ENCODE results near the gene SPRED3.

GRCh38 chr19:38385057-38385803, 3.3 kb upstream of the SPRED3 start:
- TF ChIP-seq CTCF (IDR thresholded peaks at IDR 0.05; ENCODE audit: poor library complexity) (no peak), EZH2 (IDR thresholded peaks at IDR 0.05; ENCODE audit: borderline replicate concordance) (no peak), EZH2phosphoT487 (IDR thresholded peaks at IDR 0.05; ENCODE audit: low read depth, severe bottlenecking, unreplicated experiment) (no peak)

Data from hepatocyte (in vitro differentiated cells).